Liver (tissue), 9 donors: ENCODE measurements around the gene PRDM2. TPM values are rescaled to one million over a fixed set of nuclear protein-coding genes. Genes with fewer than 3 reads are reported as not detected.

Experiments
- DNase-seq: peaks from one replicate; pipeline ENCODE4 v3.0.0-alpha.2; 2017; ENCODE audit warnings: low spot score
- H3K27ac ChIP-seq, 2 donors: one replicate each; pipeline ENCODE4 v1.7.0; 2013; ENCODE audit warnings: inconsistent platforms in 2 of 2, low read length in 2 of 2, control low read depth in 1 of 2, low read depth in 1 of 2, mild to moderate bottlenecking in 1 of 2
- H3K27me3 ChIP-seq, 4 donors: one replicate each; pipeline versions ENCODE4 v1.6.1 to v1.7.0; 2013; ENCODE audit warnings: low read length in 3 of 4, inconsistent platforms in 1 of 4, mild to moderate bottlenecking in 1 of 4, moderate library complexity in 1 of 4; ENCODE audit not compliant: control insufficient read depth in 4 of 4, insufficient read depth in 4 of 4
- H3K36me3 ChIP-seq, 4 donors: one replicate each; pipeline versions ENCODE4 v1.6.1 to v1.7.0; 2013; ENCODE audit warnings: low read length in 3 of 4, mild to moderate bottlenecking in 3 of 4, low read depth in 1 of 4, moderate library complexity in 1 of 4; ENCODE audit not compliant: control insufficient read depth in 4 of 4, insufficient read depth in 3 of 4
- H3K4me1 ChIP-seq, 4 donors: one replicate each; pipeline versions ENCODE4 v1.6.1 to v1.7.0; 2013; ENCODE audit warnings: low read length in 3 of 4, mild to moderate bottlenecking in 3 of 4, moderate library complexity in 1 of 4; ENCODE audit not compliant: control insufficient read depth in 4 of 4, insufficient read depth in 4 of 4
- H3K4me3 ChIP-seq, 3 donors: one replicate each; pipeline versions ENCODE4 v1.6.1 to v1.7.0; 2013; ENCODE audit warnings: low read length in 3 of 3, control low read depth in 1 of 3, low read depth in 1 of 3, mild to moderate bottlenecking in 1 of 3
- H3K9ac ChIP-seq, 2 donors: one replicate each; pipeline ENCODE4 v1.7.0; 2013; ENCODE audit warnings: low read length in 2 of 2, mild to moderate bottlenecking in 2 of 2, moderate library complexity in 2 of 2, control low read depth in 1 of 2, low read depth in 1 of 2
- H3K9me3 ChIP-seq, 4 donors: one replicate each; pipeline versions ENCODE4 v1.6.1 to v1.7.0; 2013; ENCODE audit warnings: low read length in 3 of 4; ENCODE audit not compliant: control insufficient read depth in 4 of 4
- CTCF ChIP-seq: fragments of 150-350 bp; IDR thresholded peaks from 2 replicates; pipeline ENCODE4 v1.5.1; 2017; ENCODE audit warnings: improper control_type of control experiment, low read depth, low read length; ENCODE audit not compliant: missing input control
- EGR1 ChIP-seq, 2 donors: IDR thresholded peaks; 2 replicates each; pipeline ENCODE4 v1.6.1; 2016 to 2018; ENCODE audit warnings: antibody characterized with exemption in 2 of 2, low read depth in 2 of 2
- FOXA1 ChIP-seq: IDR thresholded peaks from 2 replicates; pipeline ENCODE4 v1.6.1; 2016; ENCODE audit warnings: antibody characterized with exemption
- FOXA2 ChIP-seq: IDR thresholded peaks from 2 replicates; pipeline ENCODE4 v1.6.1; 2016; ENCODE audit warnings: antibody characterized with exemption
- GABPA ChIP-seq, 2 donors: IDR thresholded peaks in 1 of 2; conservative IDR thresholded peaks in 1 of 2; 2 replicates each; pipeline ENCODE4 v1.6.1; 2016; ENCODE audit warnings: antibody characterized with exemption in 2 of 2, mild to moderate bottlenecking in 1 of 2, moderate library complexity in 1 of 2
- HNF4A ChIP-seq, 2 donors: conservative IDR thresholded peaks; 2 replicates each; pipeline ENCODE4 v1.6.1; 2016; ENCODE audit warnings: antibody characterized with exemption in 2 of 2, mild to moderate bottlenecking in 2 of 2
- HNF4G ChIP-seq: IDR thresholded peaks from 2 replicates; pipeline ENCODE4 v1.6.1; 2016; ENCODE audit warnings: antibody characterized with exemption
- JUND ChIP-seq, 2 donors: IDR thresholded peaks; 2 replicates each; pipeline ENCODE4 v1.6.1; 2016; ENCODE audit warnings: antibody characterized with exemption in 2 of 2
- MAX ChIP-seq: IDR thresholded peaks from 2 replicates; pipeline ENCODE4 v1.6.1; 2016; ENCODE audit warnings: antibody characterized with exemption
- NR2F2 ChIP-seq: IDR thresholded peaks from 2 replicates; pipeline ENCODE4 v1.6.1; 2016; ENCODE audit warnings: antibody characterized with exemption
- RAD21 ChIP-seq, 2 donors: IDR thresholded peaks; 2 replicates each; pipeline ENCODE4 v1.6.1; 2016; ENCODE audit warnings: antibody characterized with exemption in 2 of 2, mild to moderate bottlenecking in 2 of 2
- RXRA ChIP-seq, 2 donors: IDR thresholded peaks; 2 replicates each; pipeline ENCODE4 v1.6.1; 2017 to 2018; ENCODE audit warnings: antibody characterized with exemption in 2 of 2, mild to moderate bottlenecking in 1 of 2
- SP1 ChIP-seq: IDR thresholded peaks from 2 replicates; pipeline ENCODE4 v1.6.1; 2018; ENCODE audit warnings: antibody characterized with exemption, mild to moderate bottlenecking
- TAF1 ChIP-seq: conservative IDR thresholded peaks from 2 replicates; pipeline ENCODE4 v1.6.1; 2016; ENCODE audit warnings: antibody characterized with exemption, mild to moderate bottlenecking
- YY1 ChIP-seq: IDR thresholded peaks from 2 replicates; pipeline ENCODE4 v1.6.1; 2016; ENCODE audit warnings: antibody characterized with exemption, mild to moderate bottlenecking
- ZBTB33 ChIP-seq: IDR thresholded peaks from 2 replicates; pipeline ENCODE4 v1.6.1; 2016; ENCODE audit warnings: antibody characterized with exemption
- WGBS: extraction: QIAGEN DNeasy Blood & Tissue Kit; methylation state at CpG from one replicate; pipeline ENCODE4 v1.1.7; 2013; 5-methylcytosine and 5-hydroxymethylcytosine counted together
- polyA plus RNA-seq, 2 donors: library from polyadenylated mRNA; stranded (reverse) in 1 of 2; unstranded in 1 of 2; fragments of 200-250 nt in 1 of 2; fragments of >200 nt in 1 of 2; fragmentation: Nextera tagmentation in 1 of 2; extraction: Ambion mirVana in 1 of 2; gene quantifications; one replicate each; pipeline versions ENCODE4 v1.2.1 to v1.2.3, GENCODE V29; 2013 to 2015
- total RNA-seq, 2 donors: library from RNA; depleted of rRNA; stranded (reverse); fragments of >200 nt; gene quantifications; one replicate each; pipeline ENCODE4 v1.2.3, GENCODE V29; 2014
- TF ChIP-seq, protein P1 (sequence below): IDR thresholded peaks from 2 replicates; pipeline ENCODE4 v1.6.1; 2016; ENCODE audit warnings: antibody characterized with exemption
- TF ChIP-seq, protein P2 (sequence below): IDR thresholded peaks from 2 replicates; pipeline ENCODE4 v1.6.1; 2016; ENCODE audit warnings: antibody characterized with exemption, mild to moderate bottlenecking
- donor health status: healthy.
- donor health status: healthy.
- donor health status: healthy.
- donor health status: healthy.
- donor health status: healthy.

PRDM2 gene
- total and polyA plus RNA-seq, 4 donors = 4.5 to 13.9 (median 7.9) TPM

DNA sequence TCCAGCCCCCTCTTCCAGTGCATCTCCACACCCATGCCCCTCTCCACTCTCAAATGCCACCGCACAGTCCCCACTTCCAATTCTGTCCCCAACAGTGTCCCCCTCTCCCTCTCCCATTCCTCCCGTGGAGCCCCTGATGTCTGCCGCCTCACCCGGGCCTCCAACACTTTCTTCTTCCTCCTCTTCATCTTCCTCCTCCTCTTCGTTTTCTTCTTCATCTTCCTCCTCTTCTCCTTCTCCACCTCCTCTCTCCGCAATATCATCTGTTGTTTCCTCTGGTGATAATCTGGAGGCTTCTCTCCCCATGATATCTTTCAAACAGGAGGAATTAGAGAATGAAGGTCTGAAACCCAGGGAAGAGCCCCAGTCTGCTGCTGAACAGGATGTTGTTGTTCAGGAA, 80.8 kb downstream of the PRDM2 start:
- peaks cover 0 to 49% (median 34%) of the 10 kb centered on the region in 4 donors for H3K36me3 ChIP-seq
- no peaks in the 10 kb centered on the region for H3K4me1 ChIP-seq
- H3K9ac ChIP-seq = no peak overlapping the region
- DNase-seq = no peak
- TF ChIP-seq, protein P1, sequence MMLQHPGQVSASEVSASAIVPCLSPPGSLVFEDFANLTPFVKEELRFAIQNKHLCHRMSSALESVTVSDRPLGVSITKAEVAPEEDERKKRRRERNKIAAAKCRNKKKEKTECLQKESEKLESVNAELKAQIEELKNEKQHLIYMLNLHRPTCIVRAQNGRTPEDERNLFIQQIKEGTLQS = no peak
- no peak for TF ChIP-seq FOXA1
- TF ChIP-seq ZBTB33 = no peak
- TF ChIP-seq NR2F2 = no peak
- no peak for TF ChIP-seq RXRA (IDR thresholded peaks at IDR 0.05)
- TF ChIP-seq CTCF = no peak
- TF ChIP-seq MAX = no peak
- no peak for TF ChIP-seq FOXA2
- no peak for TF ChIP-seq HNF4A (conservative IDR thresholded peaks at IDR 0.05)
- no peak for TF ChIP-seq JUND (IDR thresholded peaks at IDR 0.05)
- TF ChIP-seq RAD21 (IDR thresholded peaks at IDR 0.05) = no peak
- TF ChIP-seq GABPA (IDR thresholded peaks at IDR 0.05 in 1 of 2, conservative IDR thresholded peaks at IDR 0.05 in 1 of 2) = no peak
- TF ChIP-seq, protein P2, sequence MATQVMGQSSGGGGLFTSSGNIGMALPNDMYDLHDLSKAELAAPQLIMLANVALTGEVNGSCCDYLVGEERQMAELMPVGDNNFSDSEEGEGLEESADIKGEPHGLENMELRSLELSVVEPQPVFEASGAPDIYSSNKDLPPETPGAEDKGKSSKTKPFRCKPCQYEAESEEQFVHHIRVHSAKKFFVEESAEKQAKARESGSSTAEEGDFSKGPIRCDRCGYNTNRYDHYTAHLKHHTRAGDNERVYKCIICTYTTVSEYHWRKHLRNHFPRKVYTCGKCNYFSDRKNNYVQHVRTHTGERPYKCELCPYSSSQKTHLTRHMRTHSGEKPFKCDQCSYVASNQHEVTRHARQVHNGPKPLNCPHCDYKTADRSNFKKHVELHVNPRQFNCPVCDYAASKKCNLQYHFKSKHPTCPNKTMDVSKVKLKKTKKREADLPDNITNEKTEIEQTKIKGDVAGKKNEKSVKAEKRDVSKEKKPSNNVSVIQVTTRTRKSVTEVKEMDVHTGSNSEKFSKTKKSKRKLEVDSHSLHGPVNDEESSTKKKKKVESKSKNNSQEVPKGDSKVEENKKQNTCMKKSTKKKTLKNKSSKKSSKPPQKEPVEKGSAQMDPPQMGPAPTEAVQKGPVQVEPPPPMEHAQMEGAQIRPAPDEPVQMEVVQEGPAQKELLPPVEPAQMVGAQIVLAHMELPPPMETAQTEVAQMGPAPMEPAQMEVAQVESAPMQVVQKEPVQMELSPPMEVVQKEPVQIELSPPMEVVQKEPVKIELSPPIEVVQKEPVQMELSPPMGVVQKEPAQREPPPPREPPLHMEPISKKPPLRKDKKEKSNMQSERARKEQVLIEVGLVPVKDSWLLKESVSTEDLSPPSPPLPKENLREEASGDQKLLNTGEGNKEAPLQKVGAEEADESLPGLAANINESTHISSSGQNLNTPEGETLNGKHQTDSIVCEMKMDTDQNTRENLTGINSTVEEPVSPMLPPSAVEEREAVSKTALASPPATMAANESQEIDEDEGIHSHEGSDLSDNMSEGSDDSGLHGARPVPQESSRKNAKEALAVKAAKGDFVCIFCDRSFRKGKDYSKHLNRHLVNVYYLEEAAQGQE = no peak
- no peak for TF ChIP-seq TAF1
- no peak for TF ChIP-seq YY1
- TF ChIP-seq SP1 = no peak
- no peak for TF ChIP-seq EGR1 (IDR thresholded peaks at IDR 0.05; ENCODE audit: low read depth in 2 of 2)
- H3K4me3 ChIP-seq = no peak overlapping the region
- 94% methylated on average over 6 of the region's 6 CpGs for WGBS
- no peak overlapping the region for H3K27ac ChIP-seq
- no peaks in the 10 kb centered on the region for H3K9me3 ChIP-seq
- no peaks in the 10 kb centered on the region for H3K27me3 ChIP-seq

GRCh38 chr1:13781228-13781627, 81.2 kb downstream of the PRDM2 start:
- H3K9me3 ChIP-seq = no peaks in the 10 kb centered on the region
- 93% methylated on average over 6 of the region's 6 CpGs for WGBS
- H3K27me3 ChIP-seq = no peaks in the 10 kb centered on the region
- no peak overlapping the region for H3K4me3 ChIP-seq
- TF ChIP-seq GABPA (IDR thresholded peaks at IDR 0.05 in 1 of 2, conservative IDR thresholded peaks at IDR 0.05 in 1 of 2) (no peak), EGR1 (IDR thresholded peaks at IDR 0.05; ENCODE audit: low read depth in 2 of 2) (no peak), TAF1 (no peak), RAD21 (IDR thresholded peaks at IDR 0.05) (no peak), ZBTB33 (no peak), FOXA2 (no peak), HNF4G (no peak), HNF4A (conservative IDR thresholded peaks at IDR 0.05) (no peak), MAX (no peak)
- TF ChIP-seq, protein P2 = no peak
- TF ChIP-seq, protein P1 = no peak
- H3K36me3 ChIP-seq = peaks cover 0 to 46% (median 31%) of the 10 kb centered on the region in 4 donors
- no peaks in the 10 kb centered on the region for H3K4me1 ChIP-seq
- no peak overlapping the region for H3K9ac ChIP-seq
- no peak for DNase-seq
- no peak overlapping the region for H3K27ac ChIP-seq
